Activated T-cell treated with anti-CD3 and anti-CD28 coated beads for 48 hours (primary cell): Measurements from ENCODE around the gene DPH2.

Experiments used
- DNase-seq: peaks from one replicate; pipeline ENCODE4 v3.0.0-alpha.2; 2020; ENCODE audit warnings: low read depth

The DPH2 gene, protein sequence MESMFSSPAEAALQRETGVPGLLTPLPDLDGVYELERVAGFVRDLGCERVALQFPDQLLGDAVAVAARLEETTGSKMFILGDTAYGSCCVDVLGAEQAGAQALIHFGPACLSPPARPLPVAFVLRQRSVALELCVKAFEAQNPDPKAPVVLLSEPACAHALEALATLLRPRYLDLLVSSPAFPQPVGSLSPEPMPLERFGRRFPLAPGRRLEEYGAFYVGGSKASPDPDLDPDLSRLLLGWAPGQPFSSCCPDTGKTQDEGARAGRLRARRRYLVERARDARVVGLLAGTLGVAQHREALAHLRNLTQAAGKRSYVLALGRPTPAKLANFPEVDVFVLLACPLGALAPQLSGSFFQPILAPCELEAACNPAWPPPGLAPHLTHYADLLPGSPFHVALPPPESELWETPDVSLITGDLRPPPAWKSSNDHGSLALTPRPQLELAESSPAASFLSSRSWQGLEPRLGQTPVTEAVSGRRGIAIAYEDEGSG

DNA sequence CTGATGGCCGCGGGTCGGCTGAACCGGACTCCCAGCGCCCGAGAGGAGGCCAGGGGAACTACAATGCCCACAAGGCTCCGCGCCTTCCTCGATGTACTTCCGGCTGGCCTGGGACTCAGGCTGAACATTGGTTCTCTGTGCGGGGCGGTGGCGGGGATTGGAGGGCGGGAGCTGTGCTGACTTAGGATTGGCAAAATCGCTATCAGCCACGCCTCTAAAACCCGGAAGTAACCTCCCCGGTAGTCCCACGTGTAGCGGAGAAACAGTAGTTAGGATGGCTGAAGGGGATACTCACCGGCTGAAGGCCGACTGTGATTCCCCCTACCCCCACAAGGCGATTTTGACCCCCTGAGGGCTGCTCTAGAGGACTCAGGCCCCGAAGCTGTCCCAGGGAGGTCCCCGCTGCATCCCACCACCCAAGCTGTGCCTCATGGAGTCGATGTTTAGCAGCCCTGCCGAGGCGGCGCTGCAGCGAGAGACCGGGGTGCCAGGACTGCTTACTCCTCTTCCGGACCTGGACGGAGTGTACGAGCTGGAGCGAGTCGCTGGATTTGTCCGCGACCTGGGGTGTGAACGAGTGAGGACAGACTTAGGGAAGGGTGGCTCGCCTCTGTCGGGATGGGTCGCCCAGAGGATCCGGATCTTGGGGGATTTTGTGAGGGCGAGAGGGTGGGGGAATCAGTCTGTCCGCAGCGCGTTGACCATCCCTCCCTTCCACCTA, at the start of gene DPH2:
DPH2 (plus strand) TSS at position 265 of the 721 bp plus-strand sequence; CDS start at position 431, 166 bp downstream.
- peak; percentile 93 for DNase-seq

DNA sequence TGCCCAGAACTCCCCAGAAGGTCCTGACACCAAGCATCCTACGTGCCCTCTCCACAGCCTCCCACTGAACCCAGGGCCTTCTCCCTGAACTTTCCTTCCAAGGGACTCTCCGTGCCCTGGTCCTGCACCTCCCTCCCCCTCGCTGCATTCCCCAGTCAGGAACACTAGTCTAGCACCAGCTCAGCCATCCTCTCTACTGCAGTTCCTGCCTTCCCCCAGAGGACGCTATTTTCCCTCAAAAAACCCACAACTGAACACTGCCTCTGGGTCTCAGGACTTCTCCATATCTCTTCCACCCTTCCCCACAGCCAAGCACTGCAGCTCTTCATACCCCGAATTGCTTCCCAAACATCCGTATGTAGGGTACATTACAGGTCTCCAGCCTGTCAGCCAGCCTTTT, 48.8 kb upstream of the DPH2 start:
- no peak for DNase-seq

DNA sequence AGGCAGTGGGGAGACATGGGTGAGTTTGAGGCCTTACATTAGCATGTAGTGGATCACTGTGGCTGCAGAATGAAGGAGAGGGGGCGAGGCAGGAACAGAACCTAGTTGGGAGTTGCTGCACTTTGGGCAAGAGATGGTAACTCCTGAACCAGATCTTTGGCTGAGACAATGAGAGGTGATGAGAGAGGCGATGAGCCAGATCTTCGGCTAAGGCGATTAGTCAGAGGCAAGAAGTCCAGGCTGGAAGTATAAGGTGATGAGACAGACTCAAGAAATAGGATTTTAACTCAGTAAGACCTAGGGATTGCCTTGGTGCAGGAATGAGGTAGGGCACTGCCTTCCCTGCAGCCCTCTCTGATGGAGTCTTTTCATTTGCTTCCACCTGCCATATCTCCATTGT, 45.3 kb upstream of the DPH2 start:
- DNase-seq, result no peak

DNA sequence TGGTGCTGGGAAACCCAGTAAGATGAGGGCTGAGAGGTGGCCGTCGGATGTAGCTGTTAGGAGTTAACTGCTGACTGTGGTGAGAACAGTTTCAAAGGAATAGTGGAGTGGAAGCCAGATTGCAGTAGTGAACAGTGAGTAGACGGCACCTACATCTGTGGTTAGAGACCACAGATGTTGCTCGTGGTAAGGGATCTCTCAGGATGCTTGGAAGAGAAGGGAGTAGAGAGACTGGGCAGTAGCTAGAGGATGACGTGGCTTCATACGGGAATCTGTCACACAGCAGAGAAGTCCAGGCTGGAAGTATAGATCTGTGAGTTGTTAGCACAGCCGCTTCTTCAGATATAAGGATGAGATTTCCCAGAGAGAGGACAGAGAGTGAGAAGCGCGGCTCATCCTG, 44.0 kb upstream of the DPH2 start:
- DNase-seq, result no peak

DNA sequence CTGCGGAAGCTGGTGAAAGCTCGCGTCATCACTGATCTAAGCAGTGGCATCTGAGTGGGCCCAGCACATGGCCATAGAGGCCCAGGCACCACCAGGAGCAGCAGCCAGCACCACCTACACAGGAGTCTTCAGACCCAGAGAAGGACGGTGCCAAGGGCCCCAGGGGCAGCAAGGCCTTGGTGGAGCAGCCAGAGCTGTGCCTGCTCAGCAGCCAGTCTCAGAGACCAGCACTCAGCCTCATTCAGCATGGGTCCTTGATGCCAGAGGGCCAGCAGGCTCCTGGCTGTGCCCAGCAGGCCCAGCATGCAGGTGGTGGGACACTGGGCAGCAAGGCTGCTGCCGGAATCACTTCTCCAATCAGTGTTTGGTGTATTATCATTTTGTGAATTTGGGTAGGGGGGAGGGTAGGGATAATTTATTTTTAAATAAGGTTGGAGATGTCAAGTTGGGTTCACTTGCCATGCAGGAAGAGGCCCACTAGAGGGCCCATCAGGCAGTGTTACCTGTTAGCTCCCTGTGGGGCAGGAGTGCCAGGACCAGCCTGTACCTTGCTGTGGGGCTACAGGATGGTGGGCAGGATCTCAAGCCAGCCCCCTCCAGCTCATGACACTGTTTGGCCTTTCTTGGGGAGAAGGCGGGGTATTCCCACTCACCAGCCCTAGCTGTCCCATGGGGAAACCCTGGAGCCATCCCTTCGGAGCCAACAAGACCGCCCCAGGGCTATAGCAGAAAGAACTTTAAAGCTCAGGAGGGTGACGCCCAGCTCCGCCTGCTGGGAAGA, 39.5 kb upstream of the DPH2 start:
- DNase-seq, result no peak

DNA sequence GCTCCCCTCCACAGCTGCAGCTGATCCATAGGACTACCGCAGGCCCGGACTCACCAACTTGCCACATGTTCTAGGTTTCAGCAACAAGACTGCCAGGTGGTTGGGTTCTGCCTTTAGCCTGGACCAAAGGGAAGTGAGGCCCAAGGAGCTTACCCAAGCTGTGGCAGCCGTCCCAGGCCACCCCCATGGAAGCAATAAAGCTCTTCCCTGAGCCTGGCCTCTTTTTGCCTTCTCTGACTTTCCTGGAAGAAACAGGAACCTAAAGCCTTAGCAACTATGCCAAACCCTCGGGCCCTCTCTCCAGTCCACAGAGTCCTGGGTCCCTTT, 38.9 kb upstream of the DPH2 start:
- DNase-seq, result no peak

DNA sequence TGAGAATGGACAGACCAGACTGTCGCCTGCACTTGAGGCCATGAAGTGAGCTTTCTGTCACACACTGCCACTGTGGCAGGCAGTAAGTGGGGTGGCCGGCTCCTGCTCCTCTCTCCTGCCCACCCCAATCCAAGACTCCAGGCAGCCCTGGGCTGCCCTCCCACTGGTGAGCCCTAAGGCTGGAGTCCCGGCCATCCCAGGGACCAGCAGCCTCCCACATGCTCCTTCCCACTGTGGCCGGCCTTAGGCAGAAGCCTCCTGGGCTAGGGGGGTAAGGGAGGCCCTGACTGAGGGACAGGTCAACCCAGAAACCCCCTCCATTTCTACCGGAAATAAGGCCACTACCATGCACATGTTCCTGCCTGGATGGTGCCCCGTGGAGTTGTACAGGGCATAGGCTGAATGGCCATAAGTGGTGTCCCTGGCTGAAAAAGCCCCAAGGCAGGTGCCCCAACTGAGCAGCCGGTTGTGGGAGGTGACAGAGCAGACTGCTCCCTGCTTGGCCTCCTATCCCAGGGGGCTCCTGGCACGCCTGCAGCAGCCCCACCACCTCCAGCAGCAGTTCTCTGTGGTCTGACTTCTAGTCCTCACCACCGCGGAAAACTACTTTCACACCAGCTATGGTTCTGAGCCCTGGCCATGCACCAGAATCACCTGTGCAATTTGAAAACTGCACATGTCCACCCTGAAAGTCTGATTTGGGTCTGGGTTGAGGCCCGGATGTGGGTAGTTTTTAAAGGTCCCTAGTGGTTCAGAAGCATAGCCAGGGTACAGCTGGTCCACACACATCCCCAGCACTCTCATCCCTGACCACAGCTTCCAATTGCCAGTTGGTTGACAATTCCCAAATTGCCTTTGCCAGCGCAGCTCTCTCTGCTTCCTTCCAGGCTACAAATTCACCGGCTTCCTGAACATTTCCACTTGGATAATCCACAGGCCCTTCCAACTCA, 37.8 kb upstream of the DPH2 start:
- DNase-seq, result no peak

DNA sequence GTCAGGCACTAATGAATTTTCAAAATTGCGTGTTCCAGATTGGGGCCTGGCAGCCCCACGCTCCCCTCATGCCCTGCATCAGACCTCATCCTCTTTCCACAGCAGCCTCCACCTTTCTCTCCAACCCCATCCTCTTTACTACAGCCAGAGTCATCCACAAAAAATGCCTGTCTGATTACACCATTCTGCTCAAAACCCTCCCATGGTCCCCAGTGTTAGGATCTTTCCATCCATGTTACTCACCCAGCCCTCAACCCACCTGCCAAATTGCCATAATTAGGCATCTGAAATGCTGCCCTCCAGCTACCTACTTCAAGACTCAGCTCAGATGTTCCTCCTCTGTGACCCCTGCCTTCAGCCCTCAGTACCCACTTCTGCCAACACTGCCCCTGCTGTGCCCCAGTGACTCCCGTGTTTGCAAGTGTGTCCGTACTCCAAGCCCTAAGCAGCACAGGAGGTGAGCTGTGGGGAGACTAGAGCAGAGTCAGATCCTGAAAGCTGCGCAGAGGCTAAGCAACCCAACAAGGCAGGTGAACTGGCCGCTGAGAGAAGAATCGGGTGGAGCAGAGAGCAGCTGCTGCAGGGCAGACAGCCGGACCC, 36.9 kb upstream of the DPH2 start:
- no peak for DNase-seq

DNA sequence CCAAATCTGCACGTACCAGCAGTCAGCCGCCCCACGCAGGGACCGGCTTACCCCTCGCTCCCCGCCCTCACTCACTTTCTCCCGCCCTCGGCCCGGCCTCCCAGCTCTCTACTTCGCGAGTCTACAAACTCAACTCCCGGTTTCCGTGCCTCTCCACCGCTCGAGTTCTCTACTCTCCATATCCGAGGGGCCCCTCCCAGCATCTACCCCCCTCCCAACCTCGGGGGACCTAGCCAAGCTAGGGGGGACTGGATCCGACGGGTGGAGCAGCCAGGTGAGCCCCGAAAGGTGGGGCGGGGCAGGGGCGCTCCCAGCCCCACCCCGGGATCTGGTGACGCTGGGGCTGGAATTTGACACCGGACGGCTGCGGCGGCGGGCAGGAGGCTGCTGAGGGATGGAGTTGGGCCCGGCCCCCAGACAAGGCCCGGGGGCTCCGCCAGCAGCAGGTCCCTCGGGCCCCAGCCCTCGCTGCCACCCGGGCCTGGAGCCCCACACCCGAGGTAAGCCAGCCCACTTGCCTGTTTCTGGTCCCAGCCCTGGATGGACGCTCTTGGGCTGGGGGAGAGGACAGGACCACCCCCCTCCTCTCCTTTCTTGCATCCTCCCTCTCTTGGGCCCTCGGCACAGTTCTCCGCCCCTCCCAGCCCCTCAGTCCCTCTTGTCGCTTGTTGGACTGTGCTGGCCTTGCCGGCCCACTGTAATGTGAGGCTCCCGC, 36.3 kb upstream of the DPH2 start, which contains the start of gene ARTN:
ARTN (plus strand) TSS at position 416 of the 715 bp plus-strand sequence. CDS start 1,856 bp downstream, outside the sequence.
- no peak for DNase-seq

DNA sequence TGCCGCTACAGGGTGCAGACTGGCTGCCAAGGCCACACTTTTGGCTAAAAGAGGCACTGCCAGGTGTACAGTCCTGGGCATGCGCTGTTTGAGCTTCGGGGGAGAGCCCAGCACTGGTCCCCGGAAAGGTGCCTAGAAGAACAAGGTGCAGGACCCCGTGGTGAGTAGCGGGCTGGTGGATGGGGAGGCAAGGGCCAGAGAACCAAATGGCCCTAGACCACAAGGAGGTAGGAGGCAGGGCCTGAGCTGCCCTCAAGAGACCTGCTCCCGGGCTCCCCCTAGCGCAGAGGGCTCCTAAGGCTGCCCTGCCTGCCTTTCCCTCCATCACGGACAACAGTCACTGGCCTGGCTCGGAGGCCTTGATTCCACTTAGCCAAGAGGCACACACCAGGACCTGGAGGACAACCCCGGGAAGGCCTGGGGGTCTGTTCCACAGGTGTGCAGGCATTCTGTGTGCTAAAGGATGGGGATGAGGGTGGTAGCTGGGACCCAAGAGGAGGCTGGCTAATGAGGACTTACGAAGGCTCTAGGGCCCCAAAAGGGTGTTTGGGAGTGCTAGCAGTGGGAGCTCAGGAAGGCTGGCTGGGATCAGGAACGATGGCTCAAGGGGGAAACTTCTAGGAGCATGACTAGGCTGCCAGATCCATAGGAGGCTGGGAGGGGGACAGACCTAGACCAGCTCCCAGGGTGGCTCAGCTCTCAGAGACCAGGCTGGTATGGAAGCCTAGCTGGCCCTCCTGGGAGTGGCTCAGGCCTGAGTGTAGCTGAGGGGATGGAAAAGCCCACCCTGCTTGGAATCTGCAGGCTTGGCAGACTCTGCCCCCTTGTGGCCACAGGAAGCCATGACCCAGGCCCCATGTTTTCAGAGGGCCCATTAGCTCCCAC, 35.5 kb upstream of the DPH2 start:
- peak; percentile 52 for DNase-seq

DNA sequence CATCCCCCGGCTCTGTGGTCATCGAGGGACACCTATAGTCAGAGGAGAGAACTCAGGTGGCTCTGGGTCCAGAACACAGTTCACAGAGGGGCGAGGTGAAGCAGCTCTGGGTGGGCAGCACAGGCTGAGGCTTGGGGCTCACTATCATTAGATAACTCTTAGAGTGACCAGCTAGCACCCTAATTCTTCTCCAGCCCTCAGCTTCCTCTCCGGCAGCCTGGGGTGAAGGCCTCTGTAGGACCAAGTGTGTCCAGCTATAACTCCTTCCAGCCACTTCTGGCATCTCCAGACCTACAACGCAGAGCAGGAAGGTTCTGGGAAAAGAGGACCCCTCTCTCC, 34.9 kb upstream of the DPH2 start:
- no peak for DNase-seq

DNA sequence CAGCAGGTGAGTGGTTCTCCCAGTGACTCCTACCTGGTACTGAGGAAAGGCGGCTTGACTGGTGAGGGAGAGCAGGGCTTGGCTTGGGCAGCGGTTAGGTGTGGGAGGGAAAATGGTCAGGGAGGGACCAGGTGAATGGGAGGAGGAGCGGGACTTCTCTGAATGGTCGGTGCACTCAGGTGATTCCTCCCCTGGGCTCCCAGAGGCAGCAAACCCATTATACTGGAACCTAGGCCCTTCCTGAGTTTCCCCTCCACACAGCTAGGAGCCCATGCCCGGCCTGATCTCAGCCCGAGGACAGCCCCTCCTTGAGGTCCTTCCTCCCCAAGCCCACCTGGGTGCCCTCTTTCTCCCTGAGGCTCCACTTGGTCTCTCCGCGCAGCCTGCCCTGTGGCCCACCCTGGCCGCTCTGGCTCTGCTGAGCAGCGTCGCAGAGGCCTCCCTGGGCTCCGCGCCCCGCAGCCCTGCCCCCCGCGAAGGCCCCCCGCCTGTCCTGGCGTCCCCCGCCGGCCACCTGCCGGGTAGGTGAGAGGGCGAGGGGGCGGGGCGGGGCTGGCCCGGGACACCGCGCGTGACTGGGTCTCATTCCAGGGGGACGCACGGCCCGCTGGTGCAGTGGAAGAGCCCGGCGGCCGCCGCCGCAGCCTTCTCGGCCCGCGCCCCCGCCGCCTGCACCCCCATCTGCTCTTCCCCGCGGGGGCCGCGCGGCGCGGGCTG, 33.9 kb upstream of the DPH2 start:
- no peak for DNase-seq

DNA sequence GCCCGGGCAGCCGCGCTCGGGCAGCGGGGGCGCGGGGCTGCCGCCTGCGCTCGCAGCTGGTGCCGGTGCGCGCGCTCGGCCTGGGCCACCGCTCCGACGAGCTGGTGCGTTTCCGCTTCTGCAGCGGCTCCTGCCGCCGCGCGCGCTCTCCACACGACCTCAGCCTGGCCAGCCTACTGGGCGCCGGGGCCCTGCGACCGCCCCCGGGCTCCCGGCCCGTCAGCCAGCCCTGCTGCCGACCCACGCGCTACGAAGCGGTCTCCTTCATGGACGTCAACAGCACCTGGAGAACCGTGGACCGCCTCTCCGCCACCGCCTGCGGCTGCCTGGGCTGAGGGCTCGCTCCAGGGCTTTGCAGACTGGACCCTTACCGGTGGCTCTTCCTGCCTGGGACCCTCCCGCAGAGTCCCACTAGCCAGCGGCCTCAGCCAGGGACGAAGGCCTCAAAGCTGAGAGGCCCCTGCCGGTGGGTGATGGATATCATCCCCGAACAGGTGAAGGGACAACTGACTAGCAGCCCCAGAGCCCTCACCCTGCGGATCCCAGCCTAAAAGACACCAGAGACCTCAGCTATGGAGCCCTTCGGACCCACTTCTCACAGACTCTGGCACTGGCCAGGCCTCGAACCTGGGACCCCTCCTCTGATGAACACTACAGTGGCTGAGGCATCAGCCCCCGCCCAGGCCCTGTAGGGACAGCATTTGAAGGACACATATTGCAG, 33.2 kb upstream of the DPH2 start:
- no peak for DNase-seq

DNA sequence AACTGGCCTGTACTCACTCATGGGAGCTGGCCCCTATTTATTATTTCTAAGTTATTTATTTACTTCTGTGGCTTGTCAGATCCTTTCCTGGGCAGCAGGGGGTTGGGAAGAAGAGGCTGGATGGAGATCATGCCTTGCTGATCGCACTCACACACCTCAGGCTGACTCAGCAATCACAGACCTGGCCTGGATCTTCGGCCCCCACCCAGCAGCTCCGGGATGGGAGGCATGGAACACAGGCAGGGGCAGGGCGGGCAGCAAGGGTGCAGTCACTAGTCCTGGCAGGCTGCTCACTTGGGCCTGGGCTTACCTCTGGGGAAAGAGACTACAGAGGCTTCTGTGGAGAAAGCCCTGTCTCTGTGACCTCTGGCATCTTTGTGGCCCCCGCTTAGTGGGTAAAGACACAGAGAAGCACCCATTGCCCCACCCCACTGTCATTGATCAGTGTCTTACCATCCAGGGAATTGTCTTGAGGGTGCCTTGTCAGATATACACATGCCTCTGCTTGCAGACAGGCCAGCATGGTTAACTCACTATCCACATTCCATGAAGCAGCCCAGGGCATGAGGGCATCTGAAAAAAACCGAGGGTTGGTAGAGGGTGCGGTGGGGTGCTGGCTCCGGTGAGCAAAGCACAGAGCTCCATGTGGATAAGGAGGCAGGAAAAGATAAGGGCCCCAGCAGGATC, 32.5 kb upstream of the DPH2 start:
- no peak for DNase-seq

DNA sequence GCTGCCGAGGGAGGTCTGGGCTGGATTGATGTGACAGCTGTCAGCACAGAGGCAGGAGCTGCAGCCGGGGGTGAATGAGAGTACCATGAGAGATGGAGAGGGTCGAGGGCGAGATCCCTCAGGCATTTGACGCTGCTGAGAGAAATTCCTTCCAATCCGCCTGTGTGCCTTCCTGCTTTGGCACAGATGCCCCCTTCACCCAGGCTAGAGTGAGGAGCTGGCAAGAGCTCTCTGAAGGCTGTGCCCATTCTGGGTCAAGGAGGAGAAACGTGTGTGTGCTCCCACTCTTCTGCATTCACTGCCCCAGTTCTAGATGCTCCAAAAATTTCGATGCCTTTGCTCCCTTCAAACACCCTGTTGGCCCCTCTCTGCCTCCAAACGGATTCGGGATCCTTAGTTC, 31.4 kb upstream of the DPH2 start:
- no peak for DNase-seq

DNA sequence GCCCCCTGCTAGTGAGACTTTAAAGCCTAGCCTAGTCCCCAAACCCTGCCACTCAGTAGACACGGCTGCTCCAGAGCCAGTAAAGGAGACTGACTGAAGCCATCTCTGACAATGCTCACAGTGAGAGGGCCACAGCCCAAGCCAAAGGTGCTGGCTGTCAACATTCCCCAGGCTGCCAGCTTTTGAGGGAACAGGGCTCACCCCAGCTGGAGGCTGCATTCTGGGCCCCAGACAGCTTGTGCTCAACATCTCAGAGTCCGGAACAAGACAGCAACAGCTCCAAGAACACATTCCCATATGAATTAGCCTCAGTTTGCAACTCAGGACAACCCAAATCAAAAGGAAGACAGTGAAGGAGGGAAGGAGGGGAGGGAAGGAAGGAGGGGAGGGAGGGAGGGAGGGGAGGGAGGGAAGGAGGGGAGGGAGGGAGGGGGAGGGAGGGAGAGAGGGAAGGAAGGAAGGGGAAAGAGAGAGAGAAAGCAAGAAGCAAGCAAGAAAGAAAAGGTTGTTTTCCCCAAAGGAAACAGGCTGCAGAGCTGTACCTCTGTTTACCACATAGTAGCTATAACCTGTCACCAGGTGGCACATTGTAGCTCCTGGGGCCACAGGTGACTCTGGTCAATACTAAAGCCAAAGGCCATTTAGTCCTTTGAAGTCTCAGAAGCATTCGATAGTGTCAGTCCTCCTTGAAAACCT, 30.8 kb upstream of the DPH2 start:
- DNase-seq, result no peak

DNA sequence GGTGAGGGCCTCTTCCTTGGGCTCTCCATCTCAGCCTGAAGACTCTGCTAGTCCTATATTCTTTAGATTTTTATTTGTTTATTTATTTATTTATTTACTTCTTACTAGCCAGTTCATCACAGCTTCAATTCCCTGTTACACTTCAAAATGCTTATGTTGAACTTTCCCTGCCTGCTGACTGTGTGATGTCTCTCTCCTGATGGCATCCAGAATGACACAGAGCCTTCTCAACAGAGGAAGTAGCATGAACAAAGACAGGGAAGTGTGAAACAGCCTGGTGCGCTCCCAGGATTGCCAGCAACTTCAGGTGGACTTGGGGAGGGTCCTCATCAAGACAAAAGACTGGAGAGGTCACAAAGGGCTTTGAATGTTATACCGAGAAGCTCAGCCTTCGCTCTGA, 27.4 kb upstream of the DPH2 start:
- DNase-seq, result no peak
